Fibroblast of lung (primary cell): ENCODE results near the gene TRIM72.

Experiments used
- CTCF ChIP-seq, 2 donors: IDR thresholded peaks in 1 of 2; conservative IDR thresholded peaks in 1 of 2; 1 replicate in 1 of 2; 2 replicates in 1 of 2; pipeline ENCODE4 v1.5.1; 2011 to 2012; ENCODE audit warnings: low read length in 2 of 2, control low read depth in 1 of 2, inconsistent platforms in 1 of 2, low read depth in 1 of 2, mild to moderate bottlenecking in 1 of 2
- EZH2 ChIP-seq: IDR thresholded peaks from 2 replicates; pipeline ENCODE4 v1.5.1; 2012; ENCODE audit warnings: low read length, control low read depth, mild to moderate bottlenecking; ENCODE audit errors: missing control alignments

GRCh38 chr16:31229501-31229900 is 15.6 kb downstream of the TRIM72 start:
- TF ChIP-seq CTCF (conservative IDR thresholded peaks at IDR 0.05 in 1 of 2, IDR thresholded peaks at IDR 0.05 in 1 of 2; ENCODE audit: low read depth in 1 of 2, low read length in 2 of 2) (no peak), EZH2 (no peak)
